ENCODE data around the gene BCAS3. TPM values are rescaled to one million over a fixed set of nuclear protein-coding genes. Genes with fewer than 3 reads are reported as not detected.
A peak's percentile ranks its signal among the peaks of the same experiment; 100 is the strongest.

The BCAS3 gene
- total and polyA plus RNA-seq, 5 donors from 2014 or later, result 29.7 to 59.1 (median 33.9) TPM

- H3K9me3 ChIP-seq (ENCODE audit: control insufficient read depth in 2 of 2, low read length in 2 of 2), result no peaks in the 10 kb centered on the region
- Mint-ChIP-seq H3K4me3 (no peak overlapping the region), H3K27ac (peak overlapping the region in 1 of 3 donors; percentile 13)
Observed at GRCh38 chr17:61160789-61161445, 483.3 kb downstream of the BCAS3 start.

GRCh38 chr17:61161615-61162134 lies 484.0 kb downstream of the BCAS3 start:
- Histone ChIP-seq H3K36me3 (ENCODE audit: control insufficient read depth, insufficient read depth, low read length) (no peaks in the 10 kb centered on the region), H3K4me1 (ENCODE audit: control insufficient read depth, insufficient read depth, low read length, poor library complexity, severe bottlenecking) (peaks cover 7% of the 10 kb centered on the region), H3K27me3 (ENCODE audit: control insufficient read depth, insufficient read depth, low read length) (no peaks in the 10 kb centered on the region), H3K27ac (ENCODE audit: insufficient read depth, low read length, poor library complexity, severe bottlenecking) (no peak overlapping the region), H3K9me3 (ENCODE audit: control insufficient read depth in 2 of 2, low read length in 2 of 2) (no peaks in the 10 kb centered on the region), H3K4me3 (ENCODE audit: low read depth, low read length) (no peak overlapping the region)
- Mint-ChIP-seq H3K4me3 (no peak overlapping the region), H3K9me3 (peaks cover 0 to 8% (median 0%) of the 10 kb centered on the region in 7 donors), H3K27me3 (no peaks in the 10 kb centered on the region), H3K27ac (no peak overlapping the region), H3K4me1 (peaks cover 10 to 22% (median 10%) of the 10 kb centered on the region in 4 donors), H3K36me3 (peaks cover 6% of the 10 kb centered on the region)
- ATAC-seq (ENCODE audit: low read depth in 2 of 2) (no peak), DNase-seq (no peak)

More at GRCh38 chr17:61160789-61161445, 483.3 kb downstream of the BCAS3 start:
- ATAC-seq (ENCODE audit: low read depth in 2 of 2), result no peak
- no peak overlapping the region for H3K27ac ChIP-seq (ENCODE audit: insufficient read depth, low read length, poor library complexity, severe bottlenecking)
- no peaks in the 10 kb centered on the region for H3K27me3 Mint-ChIP-seq
- no peak for DNase-seq
- H3K4me1 ChIP-seq (ENCODE audit: control insufficient read depth, insufficient read depth, low read length, poor library complexity, severe bottlenecking), result peaks cover 7% of the 10 kb centered on the region
- no peak overlapping the region for H3K4me3 ChIP-seq (ENCODE audit: low read depth, low read length)
- peaks cover 10 to 22% (median 10%) of the 10 kb centered on the region in 4 donors for H3K4me1 Mint-ChIP-seq
- peaks cover 0 to 8% (median 0%) of the 10 kb centered on the region in 7 donors for H3K9me3 Mint-ChIP-seq
- no peaks in the 10 kb centered on the region for H3K36me3 ChIP-seq (ENCODE audit: control insufficient read depth, insufficient read depth, low read length)
- no peaks in the 10 kb centered on the region for H3K27me3 ChIP-seq (ENCODE audit: control insufficient read depth, insufficient read depth, low read length)
- H3K36me3 Mint-ChIP-seq, result peaks cover 6% of the 10 kb centered on the region

DNA sequence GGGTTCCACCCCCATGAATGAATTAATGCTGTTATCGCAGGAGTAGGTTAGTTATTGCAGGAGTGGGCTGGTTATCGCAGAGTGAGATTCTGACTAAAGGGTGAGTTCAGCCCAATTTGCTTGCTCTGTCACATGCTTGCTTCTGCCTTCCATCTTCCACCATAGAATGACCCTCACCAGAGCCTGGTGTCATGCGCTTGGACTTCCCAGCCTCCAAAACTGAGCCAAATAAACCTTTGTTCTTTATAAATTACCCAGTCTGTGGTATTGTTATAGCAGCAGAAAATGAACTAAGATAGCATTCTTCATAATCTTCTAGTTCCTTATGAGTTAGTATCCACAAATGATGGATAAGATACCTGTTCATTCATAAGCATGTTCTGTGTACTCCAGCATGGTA lies 486.9 kb downstream of the BCAS3 start:
- Histone ChIP-seq H3K27me3 (ENCODE audit: control insufficient read depth, insufficient read depth, low read length) (no peaks in the 10 kb centered on the region), H3K4me3 (ENCODE audit: low read depth, low read length) (no peak overlapping the region), H3K36me3 (ENCODE audit: control insufficient read depth, insufficient read depth, low read length) (no peaks in the 10 kb centered on the region), H3K4me1 (ENCODE audit: control insufficient read depth, insufficient read depth, low read length, poor library complexity, severe bottlenecking) (peaks cover 7% of the 10 kb centered on the region), H3K9me3 (ENCODE audit: control insufficient read depth in 2 of 2, low read length in 2 of 2) (no peaks in the 10 kb centered on the region), H3K27ac (ENCODE audit: insufficient read depth, low read length, poor library complexity, severe bottlenecking) (no peak overlapping the region)
- Mint-ChIP-seq H3K4me3 (peak overlapping the region in 1 of 4 donors; percentile 44), H3K36me3 (peaks cover 6% of the 10 kb centered on the region), H3K27ac (no peak overlapping the region), H3K4me1 (peaks cover 5 to 18% (median 17%) of the 10 kb centered on the region in 4 donors), H3K9me3 (peaks cover 0 to 8% (median 0%) of the 10 kb centered on the region in 7 donors), H3K27me3 (no peaks in the 10 kb centered on the region)
- DNase-seq, result no peak
- ATAC-seq (ENCODE audit: low read depth in 2 of 2), result no peak

DNA sequence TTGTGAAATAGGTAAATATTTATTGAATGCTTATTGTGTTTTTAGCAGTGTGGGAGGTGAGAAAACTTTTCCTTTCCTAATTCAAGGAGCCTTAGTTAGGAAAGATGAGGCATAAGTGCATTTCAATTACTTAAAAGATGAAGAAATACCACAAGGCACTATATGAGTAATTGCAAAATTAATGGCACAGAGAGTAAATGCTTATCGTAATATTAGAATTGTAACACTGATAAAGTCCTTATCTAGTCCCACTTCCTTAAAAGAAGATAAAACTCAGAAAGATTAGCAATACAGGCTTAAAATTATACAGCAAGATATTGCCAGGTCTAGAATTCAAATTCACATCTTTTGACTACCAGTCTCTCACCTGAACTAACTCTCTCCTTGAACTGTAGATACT lies 489.4 kb downstream of the BCAS3 start:
- no peaks in the 10 kb centered on the region for H3K9me3 ChIP-seq (ENCODE audit: control insufficient read depth in 2 of 2, low read length in 2 of 2)
- H3K4me1 ChIP-seq (ENCODE audit: control insufficient read depth, insufficient read depth, low read length, poor library complexity, severe bottlenecking), result no peaks in the 10 kb centered on the region
- H3K27ac ChIP-seq (ENCODE audit: insufficient read depth, low read length, poor library complexity, severe bottlenecking), result no peak overlapping the region
- DNase-seq (no peak), ATAC-seq (ENCODE audit: low read depth in 2 of 2) (no peak)
- Mint-ChIP-seq H3K9me3 (peaks cover 0 to 8% (median 0%) of the 10 kb centered on the region in 7 donors), H3K27ac (no peak overlapping the region), H3K27me3 (no peaks in the 10 kb centered on the region), H3K4me3 (no peak overlapping the region), H3K36me3 (peaks cover 21% of the 10 kb centered on the region), H3K4me1 (peaks cover 0 to 14% (median 4%) of the 10 kb centered on the region in 4 donors)
- no peak overlapping the region for H3K4me3 ChIP-seq (ENCODE audit: low read depth, low read length)
- H3K27me3 ChIP-seq (ENCODE audit: control insufficient read depth, insufficient read depth, low read length), result no peaks in the 10 kb centered on the region
- peaks cover 3% of the 10 kb centered on the region for H3K36me3 ChIP-seq (ENCODE audit: control insufficient read depth, insufficient read depth, low read length)

- Mint-ChIP-seq H3K4me1 (peaks cover 0 to 12% (median 3%) of the 10 kb centered on the region in 4 donors), H3K27ac (no peak overlapping the region), H3K36me3 (peaks cover 23% of the 10 kb centered on the region), H3K9me3 (peaks cover 0 to 8% (median 0%) of the 10 kb centered on the region in 7 donors), H3K4me3 (no peak overlapping the region), H3K27me3 (no peaks in the 10 kb centered on the region)
- peaks cover 3% of the 10 kb centered on the region for H3K36me3 ChIP-seq (ENCODE audit: control insufficient read depth, insufficient read depth, low read length)
- no peaks in the 10 kb centered on the region for H3K4me1 ChIP-seq (ENCODE audit: control insufficient read depth, insufficient read depth, low read length, poor library complexity, severe bottlenecking)
- H3K9me3 ChIP-seq (ENCODE audit: control insufficient read depth in 2 of 2, low read length in 2 of 2), result no peaks in the 10 kb centered on the region
- H3K27me3 ChIP-seq (ENCODE audit: control insufficient read depth, insufficient read depth, low read length), result no peaks in the 10 kb centered on the region
- no peak overlapping the region for H3K4me3 ChIP-seq (ENCODE audit: low read depth, low read length)
- no peak for DNase-seq
- ATAC-seq (ENCODE audit: low read depth in 2 of 2), result no peak
- no peak overlapping the region for H3K27ac ChIP-seq (ENCODE audit: insufficient read depth, low read length, poor library complexity, severe bottlenecking)
Observed at GRCh38 chr17:61168506-61168905, 490.9 kb downstream of the BCAS3 start.

- Histone ChIP-seq H3K36me3 (ENCODE audit: control insufficient read depth, insufficient read depth, low read length) (peaks cover 3% of the 10 kb centered on the region), H3K4me1 (ENCODE audit: control insufficient read depth, insufficient read depth, low read length, poor library complexity, severe bottlenecking) (no peaks in the 10 kb centered on the region), H3K27ac (ENCODE audit: insufficient read depth, low read length, poor library complexity, severe bottlenecking) (no peak overlapping the region), H3K9me3 (ENCODE audit: control insufficient read depth in 2 of 2, low read length in 2 of 2) (no peaks in the 10 kb centered on the region), H3K4me3 (ENCODE audit: low read depth, low read length) (no peak overlapping the region), H3K27me3 (ENCODE audit: control insufficient read depth, insufficient read depth, low read length) (no peaks in the 10 kb centered on the region)
- no peak for DNase-seq
- Mint-ChIP-seq H3K36me3 (peaks cover 17% of the 10 kb centered on the region), H3K4me1 (no peaks in the 10 kb centered on the region), H3K9me3 (peaks cover 0 to 4% (median 0%) of the 10 kb centered on the region in 7 donors), H3K27ac (no peak overlapping the region), H3K4me3 (no peak overlapping the region), H3K27me3 (no peaks in the 10 kb centered on the region)
- ATAC-seq (ENCODE audit: low read depth in 2 of 2), result no peak
Observed at GRCh38 chr17:61174310-61174709, 496.7 kb downstream of the BCAS3 start.

DNA sequence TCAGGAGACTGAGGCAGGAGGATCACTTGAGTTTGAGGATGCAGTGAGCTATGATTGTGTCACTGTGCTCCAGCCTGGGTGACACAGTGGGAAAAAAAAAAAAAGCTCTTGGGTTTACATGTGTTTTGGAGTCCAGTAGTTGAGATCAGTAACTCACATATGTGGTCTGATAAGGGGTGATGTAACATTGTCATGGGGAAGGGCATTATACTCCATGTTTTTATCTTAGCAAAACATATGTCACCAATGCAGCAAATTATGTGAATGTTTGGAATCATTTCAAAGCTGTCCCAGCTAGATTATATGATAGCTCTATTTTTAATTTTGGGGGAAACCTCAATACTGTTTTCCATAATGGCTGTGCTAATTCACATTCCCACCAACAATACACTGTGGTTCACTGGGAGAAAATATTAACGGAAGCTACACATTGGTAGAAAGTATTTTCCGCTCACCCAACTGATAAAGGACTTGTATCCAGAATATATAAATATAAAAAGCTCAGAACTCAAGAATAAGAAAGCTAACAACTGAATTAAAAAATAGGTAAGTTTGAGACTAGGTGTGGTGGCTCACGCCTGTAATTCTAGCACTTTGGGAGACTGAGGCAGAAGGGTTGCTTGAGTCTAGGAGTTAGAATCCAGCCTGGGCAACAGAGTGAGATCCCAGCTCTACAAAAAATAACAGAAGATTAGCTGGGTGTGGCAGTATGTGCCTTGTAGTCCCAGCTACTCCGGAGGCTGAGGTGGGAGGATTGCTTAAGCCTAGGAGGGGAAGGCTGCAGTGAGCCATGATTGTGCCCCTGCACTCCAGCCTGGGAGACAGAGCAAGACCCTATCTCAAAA lies 497.9 kb downstream of the BCAS3 start:
- no peak overlapping the region for H3K4me3 Mint-ChIP-seq

More for the DNA sequence above, 497.9 kb downstream of the BCAS3 start:
- no peaks in the 10 kb centered on the region for H3K27me3 ChIP-seq (ENCODE audit: control insufficient read depth, insufficient read depth, low read length)
- peaks cover 3% of the 10 kb centered on the region for H3K36me3 ChIP-seq (ENCODE audit: control insufficient read depth, insufficient read depth, low read length)
- Mint-ChIP-seq H3K9me3 (peaks cover 0 to 4% (median 0%) of the 10 kb centered on the region in 7 donors), H3K36me3 (peaks cover 15% of the 10 kb centered on the region), H3K27ac (no peak overlapping the region), H3K27me3 (no peaks in the 10 kb centered on the region), H3K4me1 (no peaks in the 10 kb centered on the region)
- DNase-seq (no peak), ATAC-seq (ENCODE audit: low read depth in 2 of 2) (no peak)
- H3K4me1 ChIP-seq (ENCODE audit: control insufficient read depth, insufficient read depth, low read length, poor library complexity, severe bottlenecking), result no peaks in the 10 kb centered on the region
- H3K4me3 ChIP-seq (ENCODE audit: low read depth, low read length), result no peak overlapping the region
- H3K9me3 ChIP-seq (ENCODE audit: control insufficient read depth in 2 of 2, low read length in 2 of 2), result no peaks in the 10 kb centered on the region
- no peak overlapping the region for H3K27ac ChIP-seq (ENCODE audit: insufficient read depth, low read length, poor library complexity, severe bottlenecking)
